HepG2 (cell line): ENCODE results near the gene KISS1. TPM values are rescaled to one million over a fixed set of nuclear protein-coding genes. Genes with fewer than 3 reads are reported as not detected.

ENCODE experiments used
- AHDC1 ChIP-seq: sonication (generic); formaldehyde crosslinking; IDR thresholded peaks from 2 replicates; pipeline ENCODE4 v1.5.1; 2020; ENCODE audit warnings: mild to moderate bottlenecking, missing genetic modification reagents, borderline replicate concordance
- CREB3 ChIP-seq: sonication (generic); formaldehyde crosslinking; IDR thresholded peaks from 2 replicates; pipeline ENCODE4 v1.5.0; 2020; ENCODE audit warnings: missing genetic modification reagents
- HHEX ChIP-seq: IDR thresholded peaks from 2 replicates; pipeline ENCODE4 v1.6.1; 2016; ENCODE audit warnings: control low read depth
- KDM5B ChIP-seq: sonication (generic); formaldehyde crosslinking; IDR thresholded peaks from 2 replicates; pipeline ENCODE4 v1.4.0; 2020; ENCODE audit warnings: missing genetic modification reagents, mild to moderate bottlenecking, borderline replicate concordance
- MTA1 ChIP-seq: sonication (generic); formaldehyde crosslinking; IDR thresholded peaks from 2 replicates; pipeline ENCODE4 v1.4.0; 2020; ENCODE audit warnings: missing genetic modification reagents, mild to moderate bottlenecking, borderline replicate concordance
- NRL ChIP-seq: sonication (generic); formaldehyde crosslinking; IDR thresholded peaks from 2 replicates; pipeline ENCODE4 v1.5.0; 2020; ENCODE audit warnings: missing genetic modification reagents, mild to moderate bottlenecking, moderate library complexity, borderline replicate concordance
- PATZ1 ChIP-seq: sonication (generic); formaldehyde crosslinking; IDR thresholded peaks from 2 replicates; pipeline ENCODE4 v1.4.0; 2020; ENCODE audit warnings: missing genetic modification reagents
- PBX3 ChIP-seq: sonication (generic); formaldehyde crosslinking; IDR thresholded peaks from 2 replicates; pipeline ENCODE4 v1.8.1; 2023; ENCODE audit warnings: missing genetic modification reagents, inconsistent platforms, borderline replicate concordance
- PCBP1 ChIP-seq: fragments of 200-400 bp; formaldehyde crosslinking; IDR thresholded peaks from 2 replicates; pipeline ENCODE4 v1.6.1; 2017; ENCODE audit warnings: mild to moderate bottlenecking, low read depth, low read length, borderline replicate concordance
- SSRP1 ChIP-seq: IDR thresholded peaks from 2 replicates; pipeline ENCODE4 v1.6.1; 2016; ENCODE audit warnings: control low read depth
- THAP7 ChIP-seq: sonication (generic); formaldehyde crosslinking; IDR thresholded peaks from 2 replicates; pipeline ENCODE4 v1.8.1; 2023; ENCODE audit warnings: mild to moderate bottlenecking, missing genetic modification reagents
- ZKSCAN1 ChIP-seq: fragments of 150-350 bp; IDR thresholded peaks from 2 replicates; pipeline ENCODE4 v1.6.1; 2014; ENCODE audit warnings: low read length
- ZMAT5 ChIP-seq: sonication (generic); formaldehyde crosslinking; IDR thresholded peaks from 2 replicates; pipeline ENCODE4 v1.5.0; 2020; ENCODE audit warnings: mild to moderate bottlenecking, low read depth, missing genetic modification reagents, borderline replicate concordance
- ZNF121 ChIP-seq: sonication (generic); formaldehyde crosslinking; IDR thresholded peaks from 2 replicates; pipeline ENCODE4 v1.5.0; 2020; ENCODE audit warnings: mild to moderate bottlenecking, missing genetic modification reagents
- ZNF44 ChIP-seq: sonication (generic); formaldehyde crosslinking; IDR thresholded peaks from 2 replicates; pipeline ENCODE4 v1.5.1; 2020; ENCODE audit warnings: mild to moderate bottlenecking, missing genetic modification reagents
- ZNF740 ChIP-seq: sonication (generic); formaldehyde crosslinking; IDR thresholded peaks from 2 replicates; pipeline ENCODE4 v1.4.0; 2020; ENCODE audit warnings: missing genetic modification reagents
- ZSCAN25 ChIP-seq: sonication (generic); formaldehyde crosslinking; IDR thresholded peaks from 2 replicates; pipeline ENCODE4 v1.8.0; 2022; ENCODE audit warnings: mild to moderate bottlenecking, missing genetic modification reagents
- polyA plus RNA-seq, 8 experiments: library from polyadenylated mRNA; depleted of rRNA in 3 of 8; stranded (reverse) in 7 of 8; unstranded in 1 of 8; fragments of >200 nt; fragmentation: Illumina TruSeq in 4 of 8; extraction: Trizol in 4 of 8; gene quantifications; 2 replicates each; pipeline versions ENCODE4 v1.2.1 to v1.2.3, GENCODE V29; 2011 to 2016; ENCODE audit warnings: low read depth in 4 of 8, missing spikeins in 1 of 8, mixed read lengths in 1 of 8; ENCODE audit not compliant: insufficient read depth in 1 of 8
- total RNA-seq, 5 experiments: library from RNA; depleted of rRNA; stranded (reverse); fragments of >200 nt; fragmentation: Illumina TruSeq; extraction: Trizol; gene quantifications; 2 replicates each; pipeline ENCODE4 v1.2.3, GENCODE V29; 2016; ENCODE audit warnings: low read depth in 1 of 5

KISS1 gene
- total and polyA plus RNA-seq, 2 of the 13 experiments (the other 11 are each of a cell fraction or from before 2014, with no cell fraction given) = 0.24 to 0.80 TPM

GRCh38 chr1:204152310-204153044 is 43.8 kb downstream of the KISS1 start (continued):
- TF ChIP-seq KDM5B (CRISPR knock-in tag) = peak; percentile 23; the same call in 1 of the 2 replicates
- 0 out of 2 replicates have a peak, but pooled peaks have one; percentile 49 for TF ChIP-seq PCBP1
- 0 out of 2 replicates have a peak, but pooled peaks have one; percentile 59 for TF ChIP-seq PATZ1 (CRISPR knock-in tag)
- no peak for TF ChIP-seq THAP7 (CRISPR knock-in tag)
- TF ChIP-seq ZKSCAN1 = no peak
- no peak for TF ChIP-seq MTA1 (CRISPR knock-in tag)
- 0 out of 2 replicates have a peak, but pooled peaks have one; percentile 49 for TF ChIP-seq ZNF44 (CRISPR knock-in tag)
- peak; percentile 75; the same call in 1 of the 2 replicates for TF ChIP-seq ZNF740 (CRISPR knock-in tag)
- no peak for TF ChIP-seq ZNF121
- no peak for TF ChIP-seq SSRP1
- no peak for TF ChIP-seq PBX3 (CRISPR knock-in tag)
- peak; percentile 57; the same call in 1 of the 2 replicates for TF ChIP-seq NRL (CRISPR knock-in tag)
- no peak for TF ChIP-seq AHDC1 (CRISPR knock-in tag)
- no peak for TF ChIP-seq HHEX (CRISPR knock-in tag)
- no peak for TF ChIP-seq ZMAT5 (CRISPR knock-in tag)
- 0 out of 2 replicates have a peak, but pooled peaks have one; percentile 28 for TF ChIP-seq ZSCAN25
- TF ChIP-seq CREB3 = no peak
